NCI-H1436 treated with DMSO at 0.1 percent for 48 hours (cell line): ENCODE measurements around the gene TSHZ1.

Source experiments
- DNase-seq: peaks from one replicate; lab custom pipeline; 2025; lab: John Stamatoyannopoulos, UW

Gene TSHZ1

GRCh38 chr18:75248426-75249174 lies 38.0 kb downstream of the TSHZ1 start:
- no peak for DNase-seq

GRCh38 chr18:75249175-75249518 lies 38.5 kb downstream of the TSHZ1 start:
- no peak for DNase-seq

- no peak for DNase-seq
Measured at GRCh38 chr18:75249672-75250470, 39.3 kb downstream of the TSHZ1 start.

GRCh38 chr18:75250471-75250821 lies 39.8 kb downstream of the TSHZ1 start:
- DNase-seq, result no peak

- no peak for DNase-seq
Measured at GRCh38 chr18:75251466-75251865, 40.9 kb downstream of the TSHZ1 start.

GRCh38 chr18:75252136-75252535 lies 41.5 kb downstream of the TSHZ1 start:
- DNase-seq, result no peak

- DNase-seq, result no peak
Measured at GRCh38 chr18:75253043-75253442, 42.4 kb downstream of the TSHZ1 start.

GRCh38 chr18:75253784-75254183 lies 43.2 kb downstream of the TSHZ1 start:
- no peak for DNase-seq

GRCh38 chr18:75255094-75255493 lies 44.5 kb downstream of the TSHZ1 start:
- no peak for DNase-seq

GRCh38 chr18:75256376-75256775 lies 45.8 kb downstream of the TSHZ1 start:
- DNase-seq, result no peak

GRCh38 chr18:75257605-75258004 lies 47.0 kb downstream of the TSHZ1 start:
- no peak for DNase-seq

- DNase-seq, result no peak
Measured at GRCh38 chr18:75261430-75262223, 51.0 kb downstream of the TSHZ1 start.

- no peak for DNase-seq
Measured at GRCh38 chr18:75262511-75262910, 51.9 kb downstream of the TSHZ1 start.

- no peak for DNase-seq
Measured at GRCh38 chr18:75264195-75264594, 53.6 kb downstream of the TSHZ1 start.

- DNase-seq, result peak; percentile 60
Measured at GRCh38 chr18:75264926-75265597, 54.5 kb downstream of the TSHZ1 start.

GRCh38 chr18:75265872-75266271 lies 55.3 kb downstream of the TSHZ1 start:
- DNase-seq, result no peak

GRCh38 chr18:75267643-75268363 lies 57.2 kb downstream of the TSHZ1 start:
- no peak for DNase-seq

- no peak for DNase-seq
Measured at GRCh38 chr18:75268364-75268646, 57.7 kb downstream of the TSHZ1 start.

GRCh38 chr18:75269124-75269680 lies 58.6 kb downstream of the TSHZ1 start:
- no peak for DNase-seq

GRCh38 chr18:75269696-75270095 lies 59.1 kb downstream of the TSHZ1 start:
- DNase-seq, result no peak

- DNase-seq, result no peak
Measured at GRCh38 chr18:75271952-75272351, 61.4 kb downstream of the TSHZ1 start.
